HepG2 (cell line): ENCODE measurements around the gene MIR17HG. TPM values are rescaled to one million over a fixed set of nuclear protein-coding genes. Genes with fewer than 3 reads are reported as not detected.

Experiments
- ARNTL ChIP-seq: sonication (generic); formaldehyde crosslinking; IDR thresholded peaks from 2 replicates; pipeline ENCODE4 v1.4.0; 2020; ENCODE audit warnings: mild to moderate bottlenecking, missing genetic modification reagents
- ATF2 ChIP-seq: sonication (generic); formaldehyde crosslinking; IDR thresholded peaks from 2 replicates; pipeline ENCODE4 v1.4.0; 2020; ENCODE audit warnings: missing genetic modification reagents
- CAMTA2 ChIP-seq: sonication (generic); formaldehyde crosslinking; IDR thresholded peaks from 2 replicates; pipeline ENCODE4 v1.4.0; 2020; ENCODE audit warnings: mild to moderate bottlenecking, missing genetic modification reagents, borderline replicate concordance
- EEA1 ChIP-seq: sonication (generic); formaldehyde crosslinking; IDR thresholded peaks from 2 replicates; pipeline ENCODE4 v1.5.1; 2020; ENCODE audit warnings: mild to moderate bottlenecking, missing genetic modification reagents, borderline replicate concordance
- FOXM1 ChIP-seq: sonication (generic); formaldehyde crosslinking; IDR thresholded peaks from 2 replicates; pipeline ENCODE4 v1.5.0; 2020; ENCODE audit warnings: missing genetic modification reagents
- HIC2 ChIP-seq: sonication (generic); formaldehyde crosslinking; IDR thresholded peaks from 2 replicates; pipeline ENCODE4 v1.9.0; 2022; ENCODE audit warnings: low read depth, missing genetic modification reagents
- HMG20B ChIP-seq: conservative IDR thresholded peaks from 2 replicates; pipeline ENCODE4 v1.6.1; 2016; ENCODE audit warnings: missing genetic modification reagents, missing compliant biosample characterization
- ISL2 ChIP-seq: sonication (generic); formaldehyde crosslinking; IDR thresholded peaks from 2 replicates; pipeline ENCODE4 v1.5.0; 2020; ENCODE audit warnings: missing genetic modification reagents
- KAT2B ChIP-seq: fragments of 150-350 bp; IDR thresholded peaks from 2 replicates; pipeline ENCODE4 v1.6.1; 2014; ENCODE audit warnings: low read depth, low read length, borderline replicate concordance
- KDM2A ChIP-seq: sonication (generic); formaldehyde crosslinking; IDR thresholded peaks from 2 replicates; pipeline ENCODE4 v1.4.0; 2020; ENCODE audit warnings: low read depth, missing genetic modification reagents, borderline replicate concordance
- MZF1 ChIP-seq: sonication (generic); formaldehyde crosslinking; IDR thresholded peaks from 2 replicates; pipeline ENCODE4 v1.8.1; 2023; ENCODE audit warnings: mild to moderate bottlenecking, missing genetic modification reagents, borderline replicate concordance
- NCOA2 ChIP-seq: sonication (generic); formaldehyde crosslinking; IDR thresholded peaks from 2 replicates; pipeline ENCODE4 v1.8.0; 2022; ENCODE audit warnings: inconsistent platforms
- NFATC3 ChIP-seq: sonication (generic); formaldehyde crosslinking; IDR thresholded peaks from 2 replicates; pipeline ENCODE4 v1.5.1; 2020; ENCODE audit warnings: mild to moderate bottlenecking, missing genetic modification reagents
- NONO ChIP-seq, 2 experiments: fragments of 450-650 bp in 1 of 2; sonication (generic) in 1 of 2; formaldehyde crosslinking in 1 of 2; IDR thresholded peaks in 1 of 2; conservative IDR thresholded peaks in 1 of 2; 2 replicates each; pipeline versions ENCODE4 v1.6.1 to v1.8.0; 2017 to 2022; ENCODE audit warnings: mild to moderate bottlenecking in 1 of 2, missing genetic modification reagents in 1 of 2, moderate library complexity in 1 of 2
- NR3C1 ChIP-seq: sonication (generic); formaldehyde crosslinking; IDR thresholded peaks from 2 replicates; pipeline ENCODE4 v1.4.0; 2020; ENCODE audit warnings: missing genetic modification reagents
- RFX5 ChIP-seq: IDR thresholded peaks from 2 replicates; pipeline ENCODE4 v1.6.1; 2011; ENCODE audit warnings: low read depth, low read length, improper control_type of control experiment
- SRSF9 ChIP-seq: fragments of 200-400 bp; formaldehyde crosslinking; IDR thresholded peaks from 2 replicates; pipeline ENCODE4 v1.6.1; 2018; ENCODE audit warnings: borderline replicate concordance, mild to moderate bottlenecking, low read depth, low read length; ENCODE audit not compliant: insufficient read depth, poor library complexity, severe bottlenecking
- STAT5B ChIP-seq: sonication (generic); formaldehyde crosslinking; IDR thresholded peaks from 2 replicates; pipeline ENCODE4 v1.4.0; 2020; ENCODE audit warnings: missing genetic modification reagents
- TBL1XR1 ChIP-seq: fragments of 150-350 bp; IDR thresholded peaks from 2 replicates; pipeline ENCODE4 v1.6.1; 2014; ENCODE audit warnings: borderline replicate concordance, low read length; ENCODE audit not compliant: partially characterized antibody
- TFDP2 ChIP-seq: sonication (generic); formaldehyde crosslinking; IDR thresholded peaks from 2 replicates; pipeline ENCODE4 v1.4.0; 2020; ENCODE audit warnings: missing genetic modification reagents
- ZBTB7A ChIP-seq: sonication (generic); formaldehyde crosslinking; IDR thresholded peaks from 2 replicates; pipeline ENCODE4 v1.8.0; 2022; ENCODE audit warnings: mild to moderate bottlenecking, missing genetic modification reagents
- ZIK1 ChIP-seq: sonication (generic); formaldehyde crosslinking; IDR thresholded peaks from 2 replicates; pipeline ENCODE4 v1.5.0; 2020; ENCODE audit warnings: mild to moderate bottlenecking, low read depth, missing genetic modification reagents, borderline replicate concordance
- ZNF256 ChIP-seq: sonication (generic); formaldehyde crosslinking; conservative IDR thresholded peaks from 2 replicates; pipeline ENCODE4 v1.4.0; 2020; ENCODE audit warnings: missing genetic modification reagents
- polyA plus RNA-seq, 8 experiments: library from polyadenylated mRNA; depleted of rRNA in 3 of 8; stranded (reverse) in 7 of 8; unstranded in 1 of 8; fragments of >200 nt; fragmentation: Illumina TruSeq in 4 of 8; extraction: Trizol in 4 of 8; gene quantifications; 2 replicates each; pipeline versions ENCODE4 v1.2.1 to v1.2.3, GENCODE V29; 2011 to 2016; ENCODE audit warnings: low read depth in 4 of 8, missing spikeins in 1 of 8, mixed read lengths in 1 of 8; ENCODE audit not compliant: insufficient read depth in 1 of 8
- total RNA-seq, 5 experiments: library from RNA; depleted of rRNA; stranded (reverse); fragments of >200 nt; fragmentation: Illumina TruSeq; extraction: Trizol; gene quantifications; 2 replicates each; pipeline ENCODE4 v1.2.3, GENCODE V29; 2016; ENCODE audit warnings: low read depth in 1 of 5
- TF ChIP-seq, protein P1 (sequence below): fragments of 450-650 bp; IDR thresholded peaks from 2 replicates; pipeline ENCODE4 v1.6.1; 2016

The MIR17HG gene
- total and polyA plus RNA-seq, 2 of the 13 experiments (the other 11 are each of a cell fraction or from before 2014, with no cell fraction given): 2.5 to 12.3 TPM

DNA sequence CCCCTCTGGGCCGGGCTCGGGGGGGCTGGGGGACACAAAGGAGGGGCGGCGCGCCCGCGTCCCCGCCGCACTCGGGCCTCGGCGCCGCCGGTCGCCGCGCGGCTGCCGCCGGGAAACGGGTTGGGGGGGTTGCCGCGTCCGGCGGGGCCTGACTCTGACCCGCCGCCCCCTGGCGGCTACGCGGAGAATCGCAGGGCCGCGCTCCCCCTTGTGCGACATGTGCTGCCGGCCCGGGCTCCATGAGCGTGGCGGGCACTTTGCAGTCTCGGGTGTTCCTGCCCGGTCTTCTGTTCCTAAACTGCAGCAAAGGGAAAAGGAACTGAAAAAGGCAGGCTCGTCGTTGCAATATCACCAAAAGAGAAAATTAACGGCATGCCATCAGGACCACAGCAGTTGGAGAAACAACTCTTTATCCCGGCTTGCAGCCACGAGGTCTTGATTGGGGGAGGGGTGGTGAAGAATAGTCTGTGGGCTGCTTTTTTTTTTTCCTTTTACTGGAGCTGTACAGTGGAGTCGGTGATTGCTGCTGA lies 1.5 kb downstream of the MIR17HG start (continued):
- TF ChIP-seq ARNTL (CRISPR knock-in tag): 0 out of 2 replicates have a peak, but pooled peaks have one; percentile 31
- TF ChIP-seq NCOA2: peak; percentile 12; the same call in 1 of the 2 replicates
- TF ChIP-seq HIC2 (CRISPR knock-in tag): no peak
- TF ChIP-seq ZBTB7A (CRISPR knock-in tag): no peak
- no peak for TF ChIP-seq ATF2
- no peak for TF ChIP-seq NONO (IDR thresholded peaks at IDR 0.05)
- TF ChIP-seq NONO (CRISPR knock-in tag; conservative IDR thresholded peaks at IDR 0.05): peak; percentile 77
- TF ChIP-seq, protein P1, sequence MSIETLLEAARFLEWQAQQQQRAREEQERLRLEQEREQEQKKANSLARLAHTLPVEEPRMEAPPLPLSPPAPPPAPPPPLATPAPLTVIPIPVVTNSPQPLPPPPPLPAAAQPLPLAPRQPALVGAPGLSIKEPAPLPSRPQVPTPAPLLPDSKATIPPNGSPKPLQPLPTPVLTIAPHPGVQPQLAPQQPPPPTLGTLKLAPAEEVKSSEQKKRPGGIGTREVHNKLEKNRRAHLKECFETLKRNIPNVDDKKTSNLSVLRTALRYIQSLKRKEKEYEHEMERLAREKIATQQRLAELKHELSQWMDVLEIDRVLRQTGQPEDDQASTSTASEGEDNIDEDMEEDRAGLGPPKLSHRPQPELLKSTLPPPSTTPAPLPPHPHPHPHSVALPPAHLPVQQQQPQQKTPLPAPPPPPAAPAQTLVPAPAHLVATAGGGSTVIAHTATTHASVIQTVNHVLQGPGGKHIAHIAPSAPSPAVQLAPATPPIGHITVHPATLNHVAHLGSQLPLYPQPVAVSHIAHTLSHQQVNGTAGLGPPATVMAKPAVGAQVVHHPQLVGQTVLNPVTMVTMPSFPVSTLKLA: peak; percentile 60
- no peak for TF ChIP-seq SRSF9
- TF ChIP-seq EEA1 (CRISPR knock-in tag): no peak
- TF ChIP-seq TFDP2 (CRISPR knock-in tag): peak; percentile 59; the same call in 1 of the 2 replicates
- TF ChIP-seq KAT2B: no peak
- TF ChIP-seq RFX5: no peak
- TF ChIP-seq FOXM1 (CRISPR knock-in tag): no peak
- no peak for TF ChIP-seq TBL1XR1
- no peak for TF ChIP-seq NFATC3 (CRISPR knock-in tag)
- TF ChIP-seq CAMTA2 (CRISPR knock-in tag): no peak
- TF ChIP-seq MZF1 (CRISPR knock-in tag): no peak
- TF ChIP-seq HMG20B (CRISPR knock-in tag): no peak
- TF ChIP-seq STAT5B (CRISPR knock-in tag): 0 out of 2 replicates have a peak, but pooled peaks have one; percentile 59
- peak; percentile 33; the same call in 1 of the 2 replicates for TF ChIP-seq ISL2
- no peak for TF ChIP-seq ZNF256 (CRISPR knock-in tag)
- no peak for TF ChIP-seq NR3C1 (CRISPR knock-in tag)
- TF ChIP-seq KDM2A (CRISPR knock-in tag): peak; percentile 80; the same call in 1 of the 2 replicates
- 0 out of 2 replicates have a peak, but pooled peaks have one; percentile 26 for TF ChIP-seq ZIK1 (CRISPR knock-in tag)
